HG03280 (cell line): ENCODE data around the gene SAG.
A peak's percentile ranks its signal among the peaks of the same experiment; 100 is the strongest.

Experiments
- ATAC-seq: cut with Tn5 transposase; IDR thresholded peaks from one replicate; pipeline ENCODE4 v1.9.1; 2021; ENCODE audit warnings: mild to moderate bottlenecking, moderate library complexity; ENCODE audit not compliant: unreplicated experiment

SAG gene

GRCh38 chr2:233353769-233354499, 46.3 kb downstream of the SAG start, which contains the start of gene DGKD:
TSS of gene DGKD (plus strand) at chr2:233354494. CDS start at chr2:233354519, 25 bp downstream.
- peak; percentile 55 for ATAC-seq

- ATAC-seq = peak; percentile 53
These were observed 46.9 kb downstream of the SAG start for GRCh38 chr2:233354500-233354924.

DNA sequence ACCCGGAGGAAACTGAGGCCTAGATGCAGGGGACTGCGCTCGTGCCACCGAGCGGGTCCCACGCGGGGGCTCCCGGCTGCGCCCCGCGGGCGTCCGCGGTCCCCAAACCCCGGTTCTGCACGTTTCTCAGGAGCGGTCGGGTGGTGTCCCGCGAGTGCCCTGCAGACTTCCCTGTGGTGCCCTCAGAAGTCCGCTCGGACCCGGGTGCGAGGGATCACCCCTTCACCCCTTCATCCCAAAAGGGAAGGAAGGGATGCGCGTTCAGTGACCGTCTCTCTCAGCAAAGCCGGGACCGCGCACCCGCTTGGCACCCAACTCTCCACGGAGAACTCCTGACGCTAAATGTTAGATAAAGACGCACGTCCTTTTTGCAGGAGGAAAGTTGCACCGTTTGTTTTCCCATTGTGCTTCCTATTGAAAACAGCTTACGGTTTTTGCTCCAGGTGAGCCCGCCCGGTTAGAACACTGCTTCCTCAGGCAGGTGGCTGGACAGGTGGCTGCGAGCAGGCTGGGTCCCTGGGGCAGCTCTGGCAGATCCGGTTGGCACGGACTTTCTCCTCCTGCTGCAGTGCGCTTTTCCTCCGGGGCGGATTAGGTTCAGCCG, 47.5 kb downstream of the SAG start:
- ATAC-seq = no peak

GRCh38 chr2:233355916-233356315, 48.3 kb downstream of the SAG start:
- ATAC-seq = no peak

GRCh38 chr2:233356546-233357308, 49.1 kb downstream of the SAG start:
- no peak for ATAC-seq

DNA sequence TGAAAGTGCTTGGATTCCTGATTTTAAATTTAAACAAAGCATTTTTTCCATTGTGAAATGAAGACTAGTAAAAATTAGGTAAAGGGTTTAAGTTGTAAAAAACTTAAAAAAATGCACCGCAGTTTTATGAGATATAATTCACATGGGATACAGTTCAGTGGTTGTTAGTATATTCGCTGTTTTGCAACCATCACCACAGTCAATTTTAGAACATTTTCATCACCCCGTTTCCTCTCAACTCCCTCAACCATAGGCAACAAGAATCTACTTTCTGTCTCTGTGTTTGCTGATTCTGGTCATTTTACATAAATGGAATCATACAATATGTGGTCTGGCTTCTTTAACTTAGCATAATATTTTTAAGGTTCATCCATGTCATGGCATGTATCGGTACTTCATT, 50.7 kb downstream of the SAG start:
- ATAC-seq = no peak

DNA sequence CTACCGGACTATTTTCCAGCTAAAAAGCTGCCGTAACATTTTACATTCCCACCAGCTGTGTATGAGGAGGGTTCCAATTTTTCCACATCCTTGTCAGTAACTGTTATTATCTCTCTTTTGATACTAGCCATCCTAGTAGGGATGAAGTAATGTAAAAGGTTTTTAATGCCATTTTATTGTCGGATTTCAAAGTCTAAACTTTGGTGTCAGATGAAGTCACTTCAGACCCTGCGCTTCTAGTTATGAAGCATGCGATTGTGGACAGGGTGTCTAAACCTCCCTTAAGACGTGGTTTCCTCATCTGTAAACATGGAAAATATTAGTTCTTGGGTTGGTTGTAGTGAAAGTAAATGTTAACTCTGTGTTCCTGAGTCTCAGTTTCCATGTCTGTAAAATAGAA, 51.3 kb downstream of the SAG start:
- no peak for ATAC-seq

DNA sequence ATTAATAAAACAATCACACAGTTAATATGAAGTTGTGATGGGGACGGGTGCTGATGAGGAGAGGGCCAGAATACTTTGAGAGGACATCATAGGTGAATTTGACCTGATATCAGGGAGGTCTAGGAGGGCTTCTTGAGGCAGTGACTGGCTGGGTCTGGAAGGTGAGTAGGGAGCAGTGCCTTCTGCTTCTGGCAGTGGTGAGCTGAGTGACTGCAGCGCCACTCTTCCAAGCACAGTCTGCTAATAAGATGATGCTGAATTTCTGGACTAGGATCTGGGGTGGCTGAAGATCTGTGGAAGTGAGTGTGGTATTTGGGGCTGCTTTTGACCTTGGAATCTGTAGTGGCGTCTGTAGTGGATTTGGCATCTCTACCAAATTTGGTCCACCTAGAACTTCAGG, 52.2 kb downstream of the SAG start:
- ATAC-seq = no peak

DNA sequence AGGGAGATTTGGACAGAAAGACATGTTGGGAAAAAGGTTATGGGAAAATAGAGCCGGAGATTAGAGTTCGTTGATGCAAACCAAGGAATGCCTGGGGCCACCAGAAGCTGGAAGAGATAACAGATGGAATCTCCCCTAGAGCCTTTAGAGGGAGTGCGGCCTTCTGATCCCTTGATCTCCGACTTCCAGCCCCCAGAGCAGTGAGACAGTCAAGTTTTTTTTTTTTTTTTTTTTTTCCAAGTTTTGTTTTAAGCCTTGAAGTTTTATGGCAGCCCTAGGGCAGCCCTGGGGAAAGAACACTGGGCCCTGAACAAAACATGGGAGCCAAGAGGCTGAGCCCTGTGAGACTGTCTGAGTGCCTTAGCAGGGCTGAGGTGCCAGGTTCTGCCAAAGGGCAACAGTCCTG, 53.2 kb downstream of the SAG start:
- no peak for ATAC-seq

- no peak for ATAC-seq
These were observed 53.7 kb downstream of the SAG start for GRCh38 chr2:233361297-233361696.

GRCh38 chr2:233362742-233363141, 55.1 kb downstream of the SAG start:
- ATAC-seq = no peak

DNA sequence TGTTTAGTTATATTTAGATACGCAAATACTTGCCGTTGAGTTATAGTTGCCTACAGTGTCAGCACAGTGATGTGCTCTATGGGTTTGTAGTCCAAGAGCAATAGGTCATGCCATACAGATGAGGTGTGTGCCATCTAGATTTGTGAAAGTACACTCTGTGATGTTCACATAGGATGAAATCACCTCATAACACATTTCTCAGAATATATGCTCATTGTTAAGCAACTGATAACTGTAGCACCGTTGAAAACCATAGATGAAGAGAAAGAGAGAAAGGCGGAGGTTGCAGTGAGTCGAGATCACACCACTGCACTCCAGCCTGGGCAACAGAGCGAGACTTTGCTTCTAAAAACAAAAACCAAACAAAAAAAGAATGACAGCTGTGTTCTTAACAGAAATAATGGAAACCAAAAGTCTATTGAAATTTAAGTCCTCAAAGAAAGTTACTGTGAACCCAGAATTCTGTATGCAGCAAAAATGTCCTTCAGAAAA, 56.2 kb downstream of the SAG start:
- peak; percentile 49 for ATAC-seq

GRCh38 chr2:233365861-233366520, 58.4 kb downstream of the SAG start:
- ATAC-seq = no peak

- no peak for ATAC-seq
These were observed 60.0 kb downstream of the SAG start for GRCh38 chr2:233367586-233367985.

- ATAC-seq = no peak
These were observed 61.1 kb downstream of the SAG start for GRCh38 chr2:233368756-233369155.

DNA sequence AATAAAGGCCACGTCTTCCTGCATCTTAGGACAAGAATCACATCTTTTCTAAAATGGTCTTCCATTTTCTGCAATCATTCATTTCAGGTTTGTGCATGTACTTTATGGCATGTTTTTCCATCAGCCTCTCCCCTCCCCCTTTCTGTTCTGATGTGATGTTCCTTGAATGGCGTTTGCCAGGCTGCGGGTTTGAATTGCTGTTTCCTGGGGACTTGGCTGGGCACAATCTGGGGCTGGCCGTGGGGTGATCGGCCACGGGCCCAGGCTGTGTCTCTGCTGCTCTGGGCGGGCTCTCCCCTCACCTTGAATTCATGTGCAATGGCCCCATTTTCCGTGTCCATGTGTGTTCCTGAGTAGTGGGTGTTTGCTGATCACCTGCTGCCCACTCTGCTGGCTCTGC, 61.8 kb downstream of the SAG start:
- no peak for ATAC-seq

GRCh38 chr2:233369897-233370685, 62.5 kb downstream of the SAG start:
- ATAC-seq = no peak

- no peak for ATAC-seq
These were observed 64.0 kb downstream of the SAG start for GRCh38 chr2:233371641-233372040.

- ATAC-seq = no peak
These were observed 65.2 kb downstream of the SAG start for GRCh38 chr2:233372855-233373254.

DNA sequence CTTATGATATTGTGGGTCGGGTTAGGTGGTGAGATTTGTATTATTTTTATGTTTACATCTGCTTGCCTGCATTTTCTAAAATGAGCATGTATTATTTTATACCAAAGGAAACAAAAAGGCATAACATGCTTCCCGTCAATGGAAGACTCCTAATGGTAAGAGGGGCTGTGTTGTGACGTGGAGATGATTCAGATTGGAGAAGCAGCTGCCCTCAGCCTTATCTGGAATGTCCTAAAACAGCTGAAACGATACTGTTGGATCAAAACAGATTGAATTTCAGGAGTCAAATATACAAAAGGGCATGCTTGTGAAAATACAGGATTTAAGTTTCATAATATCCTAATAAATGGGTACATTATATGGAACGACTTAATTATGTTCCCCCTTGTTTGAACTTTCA, 65.7 kb downstream of the SAG start:
- ATAC-seq = no peak
